H1 (cell line): ENCODE measurements around the gene G6PC3. TPM values are rescaled to one million over a fixed set of nuclear protein-coding genes. Genes with fewer than 3 reads are reported as not detected.

Source experiments
- CTCF ChIA-PET: fragments of 300-600 bp; sonication (Branson Sonifier 250); formaldehyde crosslinking; loops from one replicate; lab custom pipeline; 2021; ENCODE audit not compliant: partially characterized antibody; lab: Charles Lee
- POLR2A ChIA-PET: fragments of 300-600 bp; sonication (Branson Sonifier 250); formaldehyde crosslinking; loops from one replicate; lab custom pipeline; 2021; ENCODE audit warnings: inconsistent platforms; ENCODE audit not compliant: partially characterized antibody; lab: Charles Lee
- DNase-seq, 2 experiments: peaks; one replicate each; pipeline versions ENCODE4 v3.0.0 to v3.0.0-alpha.2; 2010 to 2022; ENCODE audit warnings: low spot score in 2 of 2, low read depth in 1 of 2, mixed read lengths in 1 of 2
- FAIRE-seq: peaks from 2 replicates; lab custom pipeline; 2011; peaks lifted over from hg19 to GRCh38; lab: Jason Lieb, UNC
- H2AFZ ChIP-seq: 2 replicates; pipeline ENCODE4 v1.8.1; 2012; ENCODE audit warnings: low read length, inconsistent platforms
- H2AK5ac ChIP-seq: 2 replicates; pipeline ENCODE4 v1.6.1; 2013; ENCODE audit warnings: low read depth, low read length
- H2BK120ac ChIP-seq: replicated peaks from 2 replicates; pipeline ENCODE3; 2013; ENCODE audit warnings: low read depth, low read length, inconsistent platforms
- H2BK12ac ChIP-seq: 2 replicates; pipeline ENCODE4 v1.6.1; 2013; ENCODE audit warnings: low read depth, low read length
- H2BK15ac ChIP-seq: 2 replicates; pipeline ENCODE4 v1.6.1; 2013; ENCODE audit warnings: low read length
- H2BK20ac ChIP-seq: 2 replicates; pipeline ENCODE4 v1.6.1; 2013; ENCODE audit warnings: low read length
- H2BK5ac ChIP-seq: 2 replicates; pipeline ENCODE4 v1.6.1; 2013; ENCODE audit warnings: low read depth, low read length
- H3K14ac ChIP-seq: 2 replicates; pipeline ENCODE4 v1.6.1; 2013; ENCODE audit warnings: inconsistent platforms; ENCODE audit not compliant: insufficient read length
- H3K18ac ChIP-seq: 2 replicates; pipeline ENCODE4 v1.6.1; 2013; ENCODE audit warnings: low read length; ENCODE audit errors: extremely low read depth
- H3K23ac ChIP-seq: 2 replicates; pipeline ENCODE4 v1.6.1; 2013; ENCODE audit warnings: inconsistent platforms; ENCODE audit not compliant: insufficient read length
- H3K23me2 ChIP-seq: 2 replicates; pipeline ENCODE4 v1.6.1; 2013; ENCODE audit warnings: low read depth, low read length
- H3K27ac ChIP-seq: 2 replicates; pipeline ENCODE4 v1.6.1; 2011; ENCODE audit warnings: low read depth, low read length, inconsistent platforms
- H3K27me3 ChIP-seq, 4 experiments: replicated peaks in 1 of 4; 1 replicate in 1 of 4; 2 replicates in 3 of 4; pipeline versions ENCODE4 v1.6.1 to v1.8.1; 2011 to 2013; ENCODE audit warnings: low read length in 3 of 4, mild to moderate bottlenecking in 3 of 4, inconsistent platforms in 2 of 4, mixed read lengths in 2 of 4, moderate library complexity in 1 of 4; ENCODE audit not compliant: control insufficient read depth in 3 of 4, insufficient read depth in 3 of 4; ENCODE audit errors: extremely low read depth in 1 of 4
- H3K36me3 ChIP-seq, 4 experiments: 2 replicates each; pipeline versions ENCODE4 v1.6.1 to v1.8.1; 2011 to 2013; ENCODE audit warnings: mild to moderate bottlenecking in 4 of 4, low read length in 3 of 4, moderate library complexity in 2 of 4, control low read depth in 1 of 4, inconsistent platforms in 1 of 4; ENCODE audit not compliant: insufficient read depth in 4 of 4, control insufficient read depth in 2 of 4
- H3K4ac ChIP-seq: replicated peaks from 2 replicates; pipeline ENCODE3; 2013; ENCODE audit warnings: low read length, low read depth, mixed read lengths, inconsistent platforms; ENCODE audit not compliant: insufficient read length
- H3K4me1 ChIP-seq, 4 experiments: replicated peaks in 1 of 4; 1 replicate in 1 of 4; 2 replicates in 3 of 4; pipeline versions ENCODE4 v1.6.1 to v1.8.1; 2011 to 2013; ENCODE audit warnings: low read length in 3 of 4, inconsistent platforms in 2 of 4, mixed read lengths in 1 of 4; ENCODE audit not compliant: insufficient read depth in 4 of 4, control insufficient read depth in 3 of 4
- H3K4me2 ChIP-seq, 2 experiments: 2 replicates each; pipeline versions ENCODE4 v1.6.1 to v1.8.1; 2011 to 2013; ENCODE audit warnings: low read depth in 2 of 2, low read length in 2 of 2, control low read depth in 1 of 2, inconsistent platforms in 1 of 2, mild to moderate bottlenecking in 1 of 2; ENCODE audit not compliant: insufficient read depth in 1 of 2
- H3K4me3 ChIP-seq, 4 experiments: fragments of 200-600, 300-600 bp in 1 of 4; sonication (generic), shearing (Covaris generic), sonication (Bioruptor Twin) in 1 of 4; 2 replicates each; pipeline versions ENCODE4 v1.5.1 to v1.8.1; 2011 to 2016; ENCODE audit warnings: low read length in 4 of 4, low read depth in 3 of 4, control low read depth in 2 of 4, inconsistent platforms in 2 of 4, mild to moderate bottlenecking in 2 of 4, mixed read lengths in 1 of 4, moderate library complexity in 1 of 4; ENCODE audit not compliant: insufficient read depth in 2 of 4; ENCODE audit errors: extremely low read depth in 1 of 4
- H3K56ac ChIP-seq: replicated peaks from 2 replicates; pipeline ENCODE3; 2013; ENCODE audit warnings: low read depth, mild to moderate bottlenecking, mixed read lengths, low read length, inconsistent platforms; ENCODE audit not compliant: insufficient read length
- H3K79me1 ChIP-seq: 2 replicates; pipeline ENCODE4 v1.6.1; 2013; ENCODE audit warnings: low read depth, low read length, control low read depth
- H3K79me2 ChIP-seq, 2 experiments: 2 replicates each; pipeline versions ENCODE4 v1.6.1 to v1.8.1; 2012 to 2013; ENCODE audit warnings: low read length in 2 of 2, mild to moderate bottlenecking in 2 of 2, inconsistent platforms in 1 of 2; ENCODE audit not compliant: insufficient read depth in 2 of 2, control insufficient read depth in 1 of 2
- H3K9ac ChIP-seq, 4 experiments: replicated peaks in 1 of 4; 1 replicate in 1 of 4; 2 replicates in 3 of 4; pipeline versions ENCODE4 v1.6.1 to v1.8.1; 2011 to 2013; ENCODE audit warnings: low read depth in 3 of 4, low read length in 3 of 4, control low read depth in 2 of 4, mild to moderate bottlenecking in 2 of 4, moderate library complexity in 2 of 4, inconsistent platforms in 1 of 4; ENCODE audit errors: extremely low read depth in 1 of 4
- H3K9me3 ChIP-seq, 2 experiments: 2 replicates each; pipeline versions ENCODE4 v1.6.1 to v1.8.1; 2012 to 2013; ENCODE audit warnings: mild to moderate bottlenecking in 2 of 2, moderate library complexity in 2 of 2, control low read depth in 1 of 2, inconsistent platforms in 1 of 2, low read depth in 1 of 2, low read length in 1 of 2, mixed read lengths in 1 of 2; ENCODE audit not compliant: insufficient read depth in 2 of 2
- H4K20me1 ChIP-seq, 2 experiments: replicated peaks in 1 of 2; 2 replicates each; pipeline versions ENCODE3 to v1.8.1; 2011 to 2013; ENCODE audit warnings: inconsistent platforms in 2 of 2, low read length in 2 of 2, mild to moderate bottlenecking in 1 of 2; ENCODE audit not compliant: insufficient read depth in 2 of 2, control insufficient read depth in 1 of 2
- H4K5ac ChIP-seq: 2 replicates; pipeline ENCODE4 v1.6.1; 2013; ENCODE audit warnings: low read length, low read depth, mixed read lengths, inconsistent platforms; ENCODE audit not compliant: insufficient read length
- H4K8ac ChIP-seq: 2 replicates; pipeline ENCODE4 v1.8.0; 2013; ENCODE audit warnings: mild to moderate bottlenecking, moderate library complexity, low read length, inconsistent platforms; ENCODE audit not compliant: insufficient read depth; ENCODE audit errors: extremely low read depth
- H4K91ac ChIP-seq: replicated peaks from 2 replicates; pipeline ENCODE3; 2013; ENCODE audit warnings: low read length, mixed read lengths, inconsistent platforms; ENCODE audit not compliant: insufficient read length
- ATF3 ChIP-seq: IDR thresholded peaks from 2 replicates; pipeline ENCODE4 v1.6.1; 2011; ENCODE audit warnings: low read depth, mild to moderate bottlenecking, low read length; ENCODE audit not compliant: insufficient read depth
- CTCF ChIP-seq, 3 experiments: IDR thresholded peaks; 1 replicate in 2 of 3; 2 replicates in 1 of 3; pipeline versions ENCODE4 v1.5.1 to v1.6.1; 2011; ENCODE audit warnings: low read length in 3 of 3, mild to moderate bottlenecking in 3 of 3, inconsistent platforms in 2 of 3, low read depth in 1 of 3, moderate library complexity in 1 of 3; ENCODE audit not compliant: insufficient read depth in 1 of 3; ENCODE audit errors: control extremely low read depth in 1 of 3
- EZH2 ChIP-seq: fragments of 200-600 bp; sonication (generic); IDR thresholded peaks from 2 replicates; pipeline ENCODE4 v1.7.1; 2012; ENCODE audit warnings: low read depth, mild to moderate bottlenecking, moderate library complexity, low read length, inconsistent platforms; ENCODE audit not compliant: severe bottlenecking
- RFX5 ChIP-seq: IDR thresholded peaks from 2 replicates; pipeline ENCODE4 v1.6.1; 2011; ENCODE audit warnings: low read depth, low read length, improper control_type of control experiment, borderline replicate concordance
- SP1 ChIP-seq: IDR thresholded peaks from 2 replicates; pipeline ENCODE4 v1.6.1; 2011; ENCODE audit warnings: low read depth, low read length
- SRF ChIP-seq: IDR thresholded peaks from 2 replicates; pipeline ENCODE4 v1.6.1; 2011; ENCODE audit warnings: mild to moderate bottlenecking, low read depth, low read length, moderate library complexity
- WGBS, 2 experiments: shearing (Covaris generic) in 1 of 2; methylation state at CpG; one replicate each; pipeline versions ENCODE4 v1.1.6 to v1.1.7; 2013 to 2015; ENCODE audit warnings: low lambda C conversion rate in 2 of 2, mixed read lengths in 2 of 2, inconsistent platforms in 1 of 2, low coverage in 1 of 2, missing lambda C conversion rate in 1 of 2; ENCODE audit not compliant: insufficient replicate concordance in 2 of 2, insufficient coverage in 1 of 2, insufficient read length in 1 of 2; ENCODE audit errors: extremely low coverage in 1 of 2, missing lambda C conversion rate in 1 of 2; 5-methylcytosine and 5-hydroxymethylcytosine counted together
- polyA plus RNA-seq, 7 experiments: library from polyadenylated mRNA; depleted of rRNA in 3 of 7; stranded (reverse) in 5 of 7; unstranded in 2 of 7; fragments of >200 nt in 5 of 7; fragments of 200-250 nt in 2 of 7; gene quantifications; 1 replicate in 5 of 7; 2 replicates in 1 of 7; 4 replicates in 1 of 7; pipeline versions ENCODE4 v1.2.1 to v1.2.3, GENCODE V29; 2011 to 2013; ENCODE audit warnings: missing spikeins in 2 of 7, mixed read lengths in 2 of 7
- total RNA-seq: library from RNA; stranded (reverse); fragmentation: NEBNext Ultra II Directional; extraction: Animal tissue kit (Norgen Biotek cat#: 25700); gene quantifications from 2 replicates; pipeline ENCODE4 v1.2.1, GENCODE V29; 2021

Gene G6PC3
- total and polyA plus RNA-seq, 2 of the 8 experiments (the other 6 are each of a cell fraction or from before 2014, with no cell fraction given), result 104 to 343 TPM

- H3K4me1 ChIP-seq, result peaks cover 0 to 2% (median 0%) of the 10 kb centered on the region in 4 experiments; a peak in 2 of 7 replicates
- H3K27ac ChIP-seq, result no peak overlapping the region
- peaks cover 5% of the 10 kb centered on the region; the same call in 1 of the 2 replicates for H3K79me1 ChIP-seq
- H3K4me2 ChIP-seq, result no peak overlapping the region
- DNase-seq, result no peak
- H3K4ac ChIP-seq, result no peak overlapping the region
- no peak overlapping the region for H2BK5ac ChIP-seq
- WGBS, 2 experiments, result 97% methylated on average over 1 of the region's 1 CpG; no CpG with 5 or more reads in 1 of the 2 experiments
- H2BK120ac ChIP-seq, result no peak overlapping the region
- no peak overlapping the region for H4K5ac ChIP-seq
- no peaks in the 10 kb centered on the region for H3K9me3 ChIP-seq
- H3K18ac ChIP-seq, result no peak overlapping the region
- H4K8ac ChIP-seq, result no peak overlapping the region
- H3K14ac ChIP-seq, result no peak overlapping the region
- H3K56ac ChIP-seq, result no peak overlapping the region
- no peak overlapping the region for H4K91ac ChIP-seq
- H3K4me3 ChIP-seq, result no peak overlapping the region
- no peak overlapping the region for H2BK20ac ChIP-seq
- H2AK5ac ChIP-seq, result no peak overlapping the region
- ChIA-PET POLR2A (interaction anchor here (0.6 to 5.2 kb wide), 6 partner anchors 11 to 52 kb away, joined by 3 to 31 read pairs (median 4); no protein-coding TSS in a partner anchor), CTCF (interaction anchor here (0.9 to 2.3 kb wide), 3 partner anchors 13 to 23 kb away, joined by 4 to 10 read pairs (median 4); no protein-coding TSS in a partner anchor)
- H2BK12ac ChIP-seq, result no peak overlapping the region
- H3K23me2 ChIP-seq, result peaks cover 7% of the 10 kb centered on the region
- peaks cover 4 to 7% of the 10 kb centered on the region in 2 experiments for H4K20me1 ChIP-seq
- peaks cover 41 to 88% of the 10 kb centered on the region in 2 experiments for H3K79me2 ChIP-seq
- peaks cover 9 to 56% (median 32%) of the 10 kb centered on the region in 4 experiments; a peak in 6 of 8 replicates for H3K36me3 ChIP-seq
- no peak overlapping the region for H3K9ac ChIP-seq
- no peak for FAIRE-seq
- no peak overlapping the region for H3K23ac ChIP-seq
- no peak overlapping the region for H2BK15ac ChIP-seq
- H3K27me3 ChIP-seq, result no peaks in the 10 kb centered on the region
- no peak overlapping the region for H2AFZ ChIP-seq
- TF ChIP-seq CTCF (IDR thresholded peaks at IDR 0.05; ENCODE audit: control extremely low read depth in 1 of 3, insufficient read depth in 1 of 3, low read depth in 1 of 3, low read length in 3 of 3), result no peak
- TF ChIP-seq ATF3, result no peak
- no peak for TF ChIP-seq RFX5
- TF ChIP-seq SRF, result no peak
- no peak for TF ChIP-seq SP1
- TF ChIP-seq EZH2, result no peak
Observed at GRCh38 chr17:44061446-44061845, 9.1 kb upstream of the G6PC3 start.
